Effector CD8-positive, alpha-beta T cell (primary cell): ENCODE data around the gene MLN.

Experiments
- DNase-seq: peaks from one replicate; lab custom pipeline; 2025; lab: John Stamatoyannopoulos, UW
- total RNA-seq, 4 experiments: gene quantifications; one replicate each; lab custom pipeline; 2026; lab: John Stamatoyannopoulos, UW

Gene MLN, protein sequence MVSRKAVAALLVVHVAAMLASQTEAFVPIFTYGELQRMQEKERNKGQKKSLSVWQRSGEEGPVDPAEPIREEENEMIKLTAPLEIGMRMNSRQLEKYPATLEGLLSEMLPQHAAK
- total RNA-seq: 0 reads per million in 4 experiments

DNA sequence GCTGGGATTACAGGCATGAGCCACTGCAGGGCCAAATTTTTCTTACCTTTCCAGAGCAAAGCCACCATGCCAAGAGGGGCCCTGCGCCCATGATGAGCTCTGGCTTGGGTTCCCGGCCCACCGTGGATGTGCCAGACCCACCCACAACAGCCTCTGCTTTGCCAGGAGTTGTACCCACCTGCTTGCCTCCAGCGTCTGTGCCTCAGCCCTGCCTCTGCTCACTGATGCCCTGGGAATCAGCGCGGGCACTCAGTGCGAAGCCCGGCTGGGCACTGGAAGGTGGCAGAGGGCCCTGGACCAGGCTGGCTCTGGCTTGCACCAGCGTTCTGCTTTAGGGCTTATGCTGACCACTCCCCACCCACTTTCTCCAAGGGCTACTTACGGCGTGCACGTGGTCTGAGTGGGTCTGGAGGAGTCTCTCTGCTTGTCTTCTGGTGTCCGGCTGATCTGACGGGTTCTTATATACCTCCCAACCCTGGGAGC lies at the start of gene MLN:
Gene MLN, minus strand, starts transcription at position 433 of the 483 bp plus-strand sequence. CDS start 2,840 bp downstream, outside the sequence.
- no peak for DNase-seq

DNA sequence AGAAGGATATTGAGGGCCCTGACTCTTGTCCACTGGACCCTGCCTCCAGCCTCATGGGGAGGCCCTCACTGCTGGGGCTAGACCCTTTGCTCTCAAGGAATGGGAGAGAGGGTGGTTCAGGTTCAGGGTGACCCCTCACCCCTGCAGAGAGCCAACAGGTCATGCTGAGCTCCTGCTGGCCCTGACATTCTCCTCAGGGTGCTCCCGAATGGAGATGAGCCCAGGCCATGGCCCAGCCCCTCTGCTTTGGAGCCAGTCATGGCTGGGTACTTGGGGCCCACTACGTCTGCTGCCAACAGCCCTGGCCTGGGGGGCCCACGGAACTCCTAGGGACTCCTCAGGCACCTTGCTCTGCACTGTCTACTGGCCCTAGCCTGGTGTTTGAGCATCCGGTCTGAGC lies 49.2 kb upstream of the MLN start:
- no peak for DNase-seq

DNA sequence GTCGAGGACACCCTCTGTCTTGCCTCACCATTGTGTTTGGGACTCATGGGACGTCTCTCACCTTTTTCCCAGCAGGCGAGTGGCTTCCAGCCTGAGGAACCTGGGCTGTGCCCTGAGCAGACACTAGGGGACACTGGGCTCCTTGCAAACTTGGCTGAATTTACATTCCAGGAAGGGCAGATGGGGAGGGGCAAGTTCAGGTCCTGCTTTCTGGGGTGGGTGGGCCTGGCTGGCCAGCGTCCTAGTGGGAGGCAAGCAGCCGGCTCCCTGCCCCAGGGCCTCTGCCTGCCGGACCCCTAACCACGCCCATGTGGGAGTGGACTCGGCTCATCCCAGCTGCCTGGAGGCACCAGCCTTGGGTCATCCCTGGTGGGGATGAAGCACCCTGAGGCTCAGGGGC lies 48.2 kb upstream of the MLN start:
- no peak for DNase-seq

DNA sequence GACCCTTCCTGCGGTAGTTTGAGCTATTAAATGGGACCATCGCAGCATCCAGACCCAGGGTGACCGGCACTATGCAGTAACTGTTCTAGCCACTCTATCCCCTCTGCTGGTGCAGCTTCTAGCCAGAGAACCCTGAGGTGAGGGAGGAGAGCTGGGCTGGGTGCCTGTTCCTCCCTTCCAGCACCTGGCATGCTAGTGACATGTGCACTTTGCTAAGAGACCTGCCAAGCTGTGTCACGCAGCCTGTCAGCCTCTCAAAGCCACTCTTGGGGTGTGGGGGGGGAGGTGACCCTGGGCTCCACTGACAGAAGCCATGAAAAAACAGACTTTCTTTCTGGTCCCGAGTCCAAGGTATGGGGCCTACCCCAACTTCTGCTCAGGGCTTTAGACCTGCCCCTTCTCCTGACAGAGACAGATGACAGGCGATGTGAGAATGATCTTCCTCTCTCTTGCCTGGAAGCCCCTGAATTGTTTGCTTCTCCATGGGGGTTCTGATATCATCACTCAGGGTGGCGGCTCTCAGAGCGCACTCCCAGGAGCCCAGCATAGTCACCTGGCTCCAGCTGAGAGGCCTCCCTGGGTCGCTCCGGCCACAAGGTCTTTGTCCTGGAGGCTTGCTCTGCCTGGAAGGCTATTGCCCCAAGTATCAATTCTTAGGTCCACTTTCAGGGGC lies 47.2 kb upstream of the MLN start:
- DNase-seq: no peak

DNA sequence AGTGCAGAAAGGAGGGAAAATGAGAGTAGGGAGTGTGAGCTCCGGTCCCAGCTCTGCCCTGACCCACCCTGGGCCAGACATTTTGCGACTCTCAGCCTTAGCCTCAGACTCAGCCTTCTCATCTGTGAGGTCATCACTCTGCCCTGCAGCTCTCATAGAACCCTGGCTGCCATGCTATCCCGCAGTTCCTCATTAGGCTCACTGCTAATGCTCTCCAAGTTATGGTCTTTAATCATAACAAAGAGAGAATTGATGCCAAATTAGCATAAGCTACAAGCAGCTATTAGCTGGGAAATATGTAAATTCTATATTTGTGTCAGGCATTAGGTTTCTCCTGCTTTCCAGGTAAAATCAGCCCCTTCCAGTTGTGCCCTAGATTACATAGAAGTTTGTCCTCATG lies 46.5 kb upstream of the MLN start:
- DNase-seq: no peak

DNA sequence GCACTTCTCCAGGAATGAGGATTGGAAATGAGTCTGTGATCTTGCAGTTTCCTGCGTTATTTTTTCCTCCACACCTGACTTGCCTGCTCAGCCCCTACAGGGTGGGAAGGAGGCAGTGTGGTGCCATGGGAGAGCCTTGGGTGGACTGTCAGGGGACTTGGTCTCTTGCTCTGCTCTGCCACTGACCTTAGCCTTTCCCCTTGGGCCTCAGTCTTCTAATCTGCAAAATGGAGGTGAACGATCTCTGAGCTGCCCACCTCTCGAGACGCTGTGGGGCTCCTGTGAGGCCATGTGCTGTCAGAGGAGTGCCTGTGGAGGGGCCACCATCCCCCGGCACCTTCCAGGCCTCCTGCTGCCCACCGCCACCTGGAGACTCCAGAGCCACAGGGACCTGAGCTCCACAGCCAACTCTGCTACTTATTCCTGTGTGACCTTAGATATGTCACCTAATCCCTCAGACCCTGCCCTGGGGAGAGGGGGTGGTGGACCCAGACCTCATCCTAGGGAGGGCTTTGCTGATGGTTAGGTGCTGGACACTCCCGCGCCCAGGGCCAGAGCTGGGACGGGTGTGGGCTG lies 45.8 kb upstream of the MLN start:
- no peak for DNase-seq

DNA sequence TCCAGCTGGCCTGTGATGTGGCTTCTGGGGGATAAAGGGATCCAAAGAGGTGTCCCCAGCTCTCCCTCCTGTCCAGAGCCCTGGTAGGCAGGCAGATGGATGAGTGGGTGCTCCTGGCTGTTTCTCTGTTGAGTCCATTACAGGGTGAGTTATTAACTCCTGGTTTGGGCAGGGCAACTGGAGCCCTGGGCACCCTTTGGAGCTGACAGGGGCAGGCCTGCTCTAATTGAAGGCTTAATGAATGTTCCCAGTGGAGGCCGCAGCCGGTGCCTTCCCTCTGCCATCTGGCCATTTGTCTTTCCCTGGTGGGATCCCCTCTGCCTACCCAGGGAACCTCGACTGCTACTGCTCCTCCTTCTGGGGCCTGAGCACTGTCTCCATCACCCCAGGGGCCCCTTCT lies 44.7 kb upstream of the MLN start:
- no peak for DNase-seq

DNA sequence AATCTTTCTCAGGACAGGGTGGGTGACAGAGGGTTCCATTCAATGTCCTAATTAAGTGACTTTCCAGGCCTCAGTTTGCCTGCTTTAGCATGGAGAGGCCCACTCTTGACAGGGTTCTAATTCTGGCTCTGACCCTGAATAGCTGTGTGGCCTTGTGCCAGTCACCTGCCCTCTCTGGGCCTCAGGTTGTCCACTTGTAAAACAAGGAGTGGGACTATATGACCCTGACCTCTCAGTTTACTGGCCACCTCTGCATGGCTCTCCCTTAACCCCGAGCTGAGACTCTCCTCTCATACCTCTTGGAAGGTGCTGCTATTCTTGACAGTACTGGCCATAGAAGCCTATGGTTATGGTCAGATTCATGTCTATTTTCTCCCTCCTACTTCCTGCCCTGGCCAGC lies 44.1 kb upstream of the MLN start:
- no peak for DNase-seq

DNA sequence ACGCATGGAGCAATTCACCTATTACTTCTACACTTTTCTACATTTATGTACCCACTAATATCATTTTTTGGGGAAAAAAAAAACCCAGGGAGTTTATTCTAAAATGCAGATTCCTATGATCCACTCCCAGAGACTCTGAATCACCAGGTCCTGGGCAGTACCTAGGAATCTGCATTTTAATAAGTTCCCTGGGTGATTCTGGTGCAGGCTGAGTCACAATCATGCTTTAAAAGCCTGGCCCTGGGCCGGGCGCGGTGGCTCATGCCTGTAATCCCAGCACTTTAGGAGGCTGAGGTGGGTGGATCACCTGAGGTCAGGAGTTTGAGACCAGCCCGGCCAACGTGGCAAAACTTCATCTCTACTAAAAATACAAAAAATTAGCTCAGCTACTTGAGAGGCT lies 43.3 kb upstream of the MLN start:
- no peak for DNase-seq

DNA sequence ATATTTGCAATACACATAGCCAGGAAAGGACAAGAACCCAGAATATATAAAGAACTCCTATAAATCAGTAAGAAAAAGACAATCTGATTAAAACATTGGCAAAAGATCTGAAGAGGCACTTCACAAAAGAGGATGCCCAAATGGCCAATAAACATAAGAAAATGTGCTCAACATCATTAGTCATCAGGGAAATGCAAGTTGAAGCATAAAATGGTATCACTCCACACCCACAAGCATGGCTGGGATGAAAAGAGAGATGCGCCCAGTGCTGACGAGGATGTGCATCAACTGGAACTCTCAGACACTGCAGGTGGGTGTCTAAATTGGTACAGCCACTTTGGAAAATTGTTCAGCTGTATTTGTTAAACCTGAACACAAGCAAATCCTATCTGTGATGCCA lies 42.4 kb upstream of the MLN start:
- DNase-seq: no peak

DNA sequence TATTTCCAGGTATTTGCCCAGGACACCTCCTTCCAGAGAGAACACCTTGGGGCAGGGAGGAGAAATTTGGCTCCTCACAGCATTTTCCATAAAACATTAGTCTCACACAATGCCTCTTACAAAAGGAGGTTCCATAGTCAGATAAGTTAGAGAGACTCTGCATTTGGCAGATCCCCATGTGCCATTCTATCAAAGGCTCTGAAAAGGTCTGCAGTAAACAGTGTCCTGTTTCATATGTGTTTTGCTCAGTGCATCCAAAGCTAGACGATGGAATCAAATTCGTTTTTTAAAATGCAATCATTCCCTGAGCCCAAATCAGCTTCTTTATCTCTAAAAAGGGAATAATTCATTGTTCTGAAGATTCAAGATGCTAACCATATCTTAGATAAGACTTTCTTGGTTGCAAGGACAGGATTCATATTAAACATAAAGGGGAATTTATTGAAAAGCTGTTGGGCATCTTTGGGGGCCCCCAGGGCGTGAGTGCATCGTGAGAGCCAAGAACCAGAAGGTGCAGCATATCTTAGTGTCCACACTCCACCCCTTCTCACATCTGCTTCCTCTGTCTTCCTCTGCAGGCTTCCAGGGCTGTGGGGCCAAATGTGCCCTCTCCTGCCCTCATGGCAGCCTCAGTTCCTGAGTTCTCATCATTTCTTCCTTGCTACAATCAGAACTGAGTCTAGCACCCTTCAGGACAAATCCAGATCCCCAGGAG lies 41.4 kb upstream of the MLN start:
- no peak for DNase-seq

DNA sequence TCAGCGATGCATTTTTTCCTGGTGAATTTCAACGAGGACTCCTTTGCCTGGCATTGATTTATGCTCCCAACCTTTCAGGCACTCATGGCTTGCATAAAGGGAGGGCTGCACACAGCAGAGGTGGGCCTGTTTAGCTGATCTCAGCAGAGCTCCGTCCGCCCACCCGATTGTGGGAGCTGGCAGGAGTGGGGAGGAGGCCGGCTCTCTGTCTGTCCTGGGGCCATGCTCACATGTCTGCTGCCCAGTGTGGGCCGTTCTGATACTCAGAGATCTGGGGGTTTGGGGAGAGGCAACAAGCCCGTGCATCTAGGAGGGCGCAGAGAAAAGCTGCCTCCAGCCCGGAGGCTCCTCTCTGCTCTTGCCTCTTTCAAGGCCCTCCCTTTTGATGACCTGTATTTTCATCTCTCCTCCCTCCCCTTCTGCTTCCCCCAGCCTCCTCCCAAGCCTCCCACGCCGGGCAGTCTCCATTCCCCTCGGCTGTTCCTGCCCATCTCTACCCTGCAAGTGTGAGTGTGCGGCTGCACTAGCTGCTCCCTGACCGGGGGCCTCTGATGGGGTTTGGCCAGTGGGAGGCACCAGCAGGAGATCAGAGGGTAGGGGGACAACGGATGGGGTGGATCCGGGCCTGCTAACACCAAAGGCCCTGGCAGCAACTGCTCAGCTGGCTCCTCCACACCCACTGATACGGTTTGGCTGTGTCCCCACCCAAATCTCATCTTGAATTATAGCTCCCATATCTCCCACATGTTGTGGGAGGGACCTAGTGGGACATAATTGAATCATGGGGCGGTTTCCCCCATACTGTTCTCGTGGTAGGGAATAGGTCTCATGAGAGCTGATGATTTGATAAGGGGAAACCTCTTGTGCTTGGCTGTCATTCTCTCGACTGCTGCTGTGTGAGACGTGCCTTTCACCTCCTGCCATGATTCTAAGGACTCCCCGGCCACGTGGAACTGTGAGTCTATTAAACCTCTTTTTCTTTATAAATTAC lies 39.6 kb upstream of the MLN start:
- DNase-seq: no peak

DNA sequence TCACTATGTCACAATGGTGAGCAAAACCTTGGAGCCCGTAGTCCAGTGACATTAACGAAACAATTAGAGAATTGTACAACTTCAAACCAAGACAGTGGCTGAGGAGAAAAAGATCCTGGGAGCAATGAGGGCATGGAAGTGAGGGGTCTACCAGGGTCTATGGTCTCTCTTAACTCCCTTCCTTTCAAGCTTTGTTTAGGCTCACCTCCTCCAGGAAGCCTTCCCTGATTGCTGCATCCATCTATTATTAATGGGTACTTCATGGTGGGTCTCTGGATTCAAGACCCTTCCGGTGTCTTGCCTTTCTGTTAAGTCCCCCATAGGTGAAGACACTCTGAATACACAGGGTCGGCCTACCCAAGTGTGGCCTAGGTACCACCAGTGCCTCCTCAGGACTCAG lies 38.1 kb upstream of the MLN start:
- no peak for DNase-seq

DNA sequence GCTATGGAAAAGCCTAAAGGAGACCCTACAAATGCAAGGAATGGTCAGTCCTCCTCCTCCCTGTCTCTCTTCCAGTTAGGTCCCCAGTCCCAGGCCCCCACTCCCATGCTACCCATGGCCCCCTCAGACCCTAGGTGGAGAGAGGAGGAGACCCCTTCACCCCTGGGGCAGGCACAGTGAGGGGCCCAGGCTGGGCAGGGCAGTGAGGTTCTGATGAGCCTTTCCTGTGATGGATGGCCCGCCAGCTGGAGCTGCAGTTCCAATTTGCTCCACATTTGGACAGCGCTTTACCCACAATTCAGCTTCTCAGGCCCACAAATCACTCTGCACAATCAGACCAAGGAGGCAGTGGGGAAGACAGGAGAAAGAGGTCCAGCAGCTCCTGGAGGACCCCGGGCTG lies 37.3 kb upstream of the MLN start:
- no peak for DNase-seq

DNA sequence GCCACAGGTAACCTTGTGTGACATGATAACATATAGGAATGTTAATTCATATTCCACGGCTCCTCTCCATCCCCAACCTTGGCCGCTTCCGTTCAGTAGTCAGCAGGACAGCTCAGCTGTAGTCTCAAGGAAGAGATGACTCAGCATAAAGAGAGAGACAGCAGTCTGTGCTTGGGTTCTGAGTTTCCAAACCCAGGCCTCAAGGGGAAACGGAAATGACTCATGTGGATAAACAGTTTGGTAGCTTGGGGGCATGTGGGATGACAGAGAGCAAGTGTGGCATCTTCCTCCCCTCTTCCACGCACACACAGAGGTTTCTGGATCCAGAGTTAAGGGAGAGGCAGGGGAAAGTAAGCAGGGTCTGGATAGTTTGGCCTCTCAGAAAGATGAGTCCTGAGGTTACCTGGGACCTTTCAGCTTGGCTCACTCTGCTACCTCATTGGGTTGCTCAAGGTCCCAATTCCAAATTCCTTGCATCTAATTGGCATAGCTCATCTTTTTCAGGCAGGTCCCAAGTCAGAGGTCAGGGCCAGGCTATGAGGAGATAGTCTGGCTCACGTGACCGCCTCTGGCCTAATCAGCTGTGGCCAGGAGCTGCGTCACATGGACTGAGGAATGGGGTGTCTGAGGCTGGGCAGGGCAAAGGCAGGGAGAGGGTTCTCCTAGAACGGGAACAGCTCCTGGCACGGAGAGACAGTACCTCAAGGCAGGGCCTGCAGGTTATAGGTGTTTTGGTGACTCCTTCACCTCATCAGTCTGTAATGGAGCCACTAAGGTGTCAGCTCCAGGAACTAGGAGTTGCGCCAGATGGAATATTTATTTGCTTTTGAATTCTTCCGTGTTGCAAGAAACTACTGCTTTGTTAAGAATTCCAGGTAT lies 36.5 kb upstream of the MLN start:
- DNase-seq: no peak

DNA sequence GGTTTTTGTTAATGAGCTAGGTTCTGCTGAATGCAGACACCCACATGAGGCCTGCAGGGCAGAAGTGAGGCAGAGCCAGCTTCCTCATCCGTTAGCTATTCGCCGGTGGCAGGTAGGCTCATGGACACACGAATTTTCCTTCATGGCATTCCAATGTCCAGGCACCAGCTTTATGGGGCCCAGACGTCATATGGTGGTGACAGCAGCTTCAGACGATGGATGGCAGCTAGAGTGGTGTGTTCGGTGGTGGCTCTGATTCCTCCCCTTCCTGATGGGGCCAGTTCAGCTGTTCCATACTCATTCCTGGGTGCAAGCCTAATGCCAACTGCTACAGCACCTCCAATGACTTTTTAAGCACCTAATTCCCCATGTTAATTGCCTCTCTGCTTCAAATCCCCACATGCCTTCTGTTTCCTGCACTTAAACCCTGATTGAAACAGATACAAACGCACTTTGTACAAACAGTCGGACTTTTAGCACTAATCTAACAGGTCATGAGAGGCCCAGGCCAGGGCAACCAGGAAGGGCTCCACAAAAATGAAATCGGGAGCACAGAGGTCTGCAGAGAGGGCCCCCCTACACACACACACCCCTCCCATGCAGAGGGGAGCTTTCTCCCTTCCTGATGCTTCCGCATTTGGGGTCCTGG lies 35.7 kb upstream of the MLN start:
- DNase-seq: no peak

DNA sequence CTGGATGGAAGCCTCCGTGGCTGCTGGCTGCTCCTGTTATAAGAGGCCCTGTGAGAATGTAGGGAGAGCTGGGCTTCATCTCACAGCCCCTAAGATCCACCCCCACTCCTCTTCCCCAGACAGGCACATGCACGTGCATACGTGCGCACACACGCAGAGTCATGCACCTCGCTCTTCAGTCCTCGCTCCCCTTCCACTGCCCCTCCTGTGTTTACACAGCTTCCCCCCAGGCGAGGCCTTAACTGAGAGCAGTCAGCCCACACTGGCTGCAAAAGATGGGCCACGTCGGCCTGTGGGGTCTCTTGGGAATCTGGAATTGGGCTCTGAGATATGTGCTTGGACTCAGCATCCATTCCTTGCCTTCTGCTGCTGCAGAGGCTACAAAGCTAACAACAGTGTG lies 35.2 kb upstream of the MLN start:
- no peak for DNase-seq

DNA sequence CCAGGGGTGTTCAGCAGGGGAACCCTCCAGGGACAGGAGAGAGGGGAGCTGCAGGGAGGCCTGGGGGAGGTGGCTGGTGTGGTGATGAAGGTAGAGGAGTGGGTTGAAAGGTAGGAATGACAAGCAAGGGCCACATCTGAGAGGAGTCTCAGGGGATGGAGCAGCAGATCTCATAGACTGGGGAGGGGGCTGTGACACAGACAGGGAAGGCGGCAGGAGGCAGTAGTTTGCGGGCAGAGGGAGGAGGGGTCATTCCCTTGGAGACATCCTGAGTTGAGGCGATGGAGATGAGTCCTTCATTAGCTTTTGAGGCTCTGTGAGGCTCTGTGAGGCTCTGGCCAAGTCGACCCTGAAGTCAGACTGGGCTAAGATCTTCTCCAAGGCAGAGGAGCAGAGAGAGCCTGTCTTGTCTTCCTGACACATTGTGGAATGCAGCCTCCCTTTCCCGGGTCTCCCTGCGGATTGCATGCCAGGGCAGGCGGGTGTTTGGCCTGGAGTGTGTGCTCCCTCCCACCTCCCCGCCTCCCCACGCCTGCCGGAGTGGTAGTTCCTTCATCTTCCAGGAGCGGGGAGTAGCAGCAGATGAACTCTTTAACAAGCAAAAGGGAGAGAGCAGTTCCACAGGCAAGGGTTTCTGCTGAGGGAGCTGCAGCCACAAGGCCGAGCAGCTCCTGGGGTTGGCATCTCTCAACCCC lies 34.3 kb upstream of the MLN start:
- DNase-seq: no peak

DNA sequence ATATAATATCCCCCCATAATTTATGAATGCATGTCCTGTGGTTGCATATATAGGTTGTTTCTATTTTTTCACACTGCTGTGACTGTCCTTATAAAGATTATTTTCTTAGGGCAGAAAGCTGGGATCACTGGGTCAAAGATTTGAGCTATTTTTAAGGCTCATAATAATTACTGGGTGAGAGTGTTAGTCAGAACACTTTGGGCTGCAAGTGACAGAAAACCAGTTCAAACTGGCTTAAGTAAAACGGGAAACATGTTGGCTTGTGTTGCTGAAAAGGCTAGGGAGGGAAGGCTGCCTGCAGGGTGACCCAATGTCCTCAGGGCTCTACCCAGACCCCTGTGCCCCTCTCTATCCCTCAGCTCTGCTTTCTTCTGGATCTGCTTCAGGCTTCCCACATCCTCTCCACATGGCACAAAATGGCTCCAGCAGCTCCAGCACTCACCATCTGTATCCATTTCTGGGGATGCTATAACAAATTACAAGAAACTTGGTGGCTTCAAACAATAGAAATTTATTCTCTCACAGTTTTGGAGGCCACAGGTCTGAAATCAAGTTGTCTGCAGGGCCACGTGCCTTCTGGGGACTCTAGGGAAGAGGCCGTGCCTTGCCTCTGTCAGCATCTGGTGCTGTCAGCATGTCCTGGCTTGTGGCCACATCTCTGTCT lies 33.1 kb upstream of the MLN start:
- DNase-seq: no peak
